ENCODE data around the gene RNF225. TPM values are rescaled to one million over a fixed set of nuclear protein-coding genes. Genes with fewer than 3 reads are reported as not detected.
"Not testable (repeated sequence)": the region's sequence is repeated elsewhere in the genome, so short reads cannot be mapped to it uniquely, and the experiment has no call there.

RNF225 gene
- total and polyA plus RNA-seq, 5 experiments from 2014 or later: 0.39 to 1.2 TPM; not detected in 3

GRCh38 chr19:58440556-58440955, 45.1 kb downstream of the RNF225 start:
- DNase-seq: no peak
- Mint-ChIP-seq H3K4me3 (peak overlapping the region; percentile 93 to 100 (median 98)), H3K27ac (peak overlapping the region; percentile 96 to 100 (median 98)), H3K4me1 (peaks cover 26 to 39% (median 33%) of the 10 kb centered on the region in 4 donors), H3K9me3 (peaks cover 10 to 51% (median 42%) of the 10 kb centered on the region in 9 donors), H3K27me3 (peaks cover 0 to 2% (median 0%) of the 10 kb centered on the region in 5 donors), H3K36me3 (peaks cover 38 to 46% (median 38%) of the 10 kb centered on the region in 3 donors)
- ATAC-seq: no peak
- POLR2A ChIA-PET: interaction anchor here (0.6 to 2.0 kb wide), 14 partner anchors 9 to 732 kb away, joined by 3 to 10 read pairs (median 4); partner anchors contain the start of genes ZBTB45, ZNF135, ZNF154 and ZNF274

- Mint-ChIP-seq H3K4me1 (peaks cover 20 to 32% (median 27%) of the 10 kb centered on the region in 4 donors), H3K27me3 (peaks cover 4 to 17% (median 7%) of the 10 kb centered on the region in 5 donors), H3K9me3 (peaks cover under 1 to 38% (median 19%) of the 10 kb centered on the region in 9 donors), H3K36me3 (peaks cover 14 to 24% (median 20%) of the 10 kb centered on the region in 3 donors)
- not testable (repeated sequence) for ATAC-seq, H3K4me3 Mint-ChIP-seq, DNase-seq, H3K27ac Mint-ChIP-seq
- POLR2A ChIA-PET: interaction anchor here (0.6 to 1.2 kb wide), 2 partner anchors 11 to 56 kb away, joined by 3 read pairs; partner anchors contain the start of gene RPS5
These were observed 47.5 kb downstream of the RNF225 start for GRCh38 chr19:58442986-58443385.

Small RNA genes within 50 kb of the gene (microRNA-seq; reads per million reads assigned to microRNA genes)
- gene MIR4754 (ENCODE audit: borderline microRNAs expressed): not detected

Other genes starting within 250 kb of the RNF225 start
- 10 to 100 TPM; 16.2 to 17.4 TPM for gene ZNF329, start 244.9 kb upstream of the RNF225 start, total RNA-seq
- gene ZNF329, start 244.9 kb upstream of the RNF225 start, polyA plus RNA-seq: 10 to 100 TPM in 1 of 3 donors, 1 to 10 TPM in 2; 5.9 to 11.9 (median 7.6) TPM
- gene ZNF274, start 212.6 kb upstream of the RNF225 start, total RNA-seq: 100 to 1,000 TPM; 110 to 119 TPM
- gene ZNF274, start 212.6 kb upstream of the RNF225 start, polyA plus RNA-seq: 10 to 100 TPM; 26.5 to 38.7 (median 34.9) TPM
- 10 to 100 TPM; 57.4 to 60.1 TPM for gene ZNF544, start 166.7 kb upstream of the RNF225 start, total RNA-seq
- 10 to 100 TPM; 19.5 to 35.2 (median 23.9) TPM for gene ZNF544, start 166.7 kb upstream of the RNF225 start, polyA plus RNA-seq
- gene ZNF8, start 116.7 kb upstream of the RNF225 start, total RNA-seq: 10 to 100 TPM; 12.9 to 13.1 TPM
- 1 to 10 TPM in 1 of 3 donors, under 1 TPM in 2; 0.44 to 1.1 (median 0.75) TPM for gene ZNF8, start 116.7 kb upstream of the RNF225 start, polyA plus RNA-seq
- 10 to 100 TPM; 84.3 to 86.1 TPM for gene ERVK3-1, start 90.3 kb upstream of the RNF225 start, total RNA-seq
- gene ERVK3-1, start 90.3 kb upstream of the RNF225 start, polyA plus RNA-seq: 10 to 100 TPM; 55.1 to 80.9 (median 72.0) TPM
- 1 to 10 TPM; 4.6 TPM for gene ZSCAN22, start 68.7 kb upstream of the RNF225 start, total RNA-seq
- gene ZSCAN22, start 68.7 kb upstream of the RNF225 start, polyA plus RNA-seq: 1 to 10 TPM in 2 of 3 donors, under 1 TPM in 1; 0.69 to 3.3 (median 1.4) TPM
- 10 to 100 TPM; 26.3 to 38.3 TPM for gene A1BG, start 42.2 kb upstream of the RNF225 start, total RNA-seq
- 100 to 1,000 TPM in 2 of 3 donors, 10 to 100 TPM in 1; 96.6 to 126 (median 121) TPM for gene A1BG, start 42.2 kb upstream of the RNF225 start, polyA plus RNA-seq
- 1 to 10 TPM; 4.7 to 6.6 TPM for gene ZNF497, start 32.9 kb upstream of the RNF225 start, total RNA-seq
- 1 to 10 TPM; 1.8 to 2.2 (median 1.9) TPM for gene ZNF497, start 32.9 kb upstream of the RNF225 start, polyA plus RNA-seq
- 1 to 10 TPM; 5.6 to 5.8 TPM for gene ZNF837, start 14.6 kb upstream of the RNF225 start, total RNA-seq
- 10 to 100 TPM in 1 of 3 donors, 1 to 10 TPM in 2; 4.2 to 14.3 (median 9.9) TPM for gene ZNF837, start 14.6 kb upstream of the RNF225 start, polyA plus RNA-seq
- gene RPS5, start 8.4 kb upstream of the RNF225 start, total RNA-seq: 1,000 to 10,000 TPM; 1,656 to 1,664 TPM
- gene RPS5, start 8.4 kb upstream of the RNF225 start, polyA plus RNA-seq: 1,000 to 10,000 TPM; 1,899 to 2,106 (median 2,080) TPM
- gene ZNF584, start 13.0 kb downstream of the RNF225 start, total RNA-seq: 10 to 100 TPM; 10.6 to 10.7 TPM
- gene ZNF584, start 13.0 kb downstream of the RNF225 start, polyA plus RNA-seq: 1 to 10 TPM; 6.3 to 6.5 (median 6.4) TPM
- gene ZNF132, start 44.5 kb downstream of the RNF225 start, total RNA-seq: 10 to 100 TPM in 1 of 2 experiments, 1 to 10 TPM in 1; 10.0 to 10.6 TPM
- gene ZNF132, start 44.5 kb downstream of the RNF225 start, polyA plus RNA-seq: 1 to 10 TPM; 1.0 to 3.1 (median 2.0) TPM
- gene ZNF324B, start 56.0 kb downstream of the RNF225 start, total RNA-seq: 10 to 100 TPM; 11.4 to 12.9 TPM
- gene ZNF324B, start 56.0 kb downstream of the RNF225 start, polyA plus RNA-seq: 1 to 10 TPM; 1.4 to 2.6 (median 1.8) TPM
- gene ZNF324, start 71.4 kb downstream of the RNF225 start, total RNA-seq: 10 to 100 TPM; 24.8 to 28.0 TPM
- 10 to 100 TPM in 2 of 3 donors, 1 to 10 TPM in 1; 8.3 to 16.2 (median 12.8) TPM for gene ZNF324, start 71.4 kb downstream of the RNF225 start, polyA plus RNA-seq
- 10 to 100 TPM; 18.7 to 20.4 TPM for gene ZNF446, start 80.7 kb downstream of the RNF225 start, total RNA-seq
- 1 to 10 TPM; 1.6 to 2.7 (median 2.4) TPM for gene ZNF446, start 80.7 kb downstream of the RNF225 start, polyA plus RNA-seq
- 10 to 100 TPM; 16.6 to 19.9 TPM for gene SLC27A5, start 116.3 kb downstream of the RNF225 start, total RNA-seq
- 10 to 100 TPM; 24.5 to 39.2 (median 31.1) TPM for gene SLC27A5, start 116.3 kb downstream of the RNF225 start, polyA plus RNA-seq
- gene ZBTB45, start 124.2 kb downstream of the RNF225 start, total RNA-seq: 10 to 100 TPM; 21.3 to 23.0 TPM
- 1 to 10 TPM; 2.8 to 5.3 (median 3.5) TPM for gene ZBTB45, start 124.2 kb downstream of the RNF225 start, polyA plus RNA-seq
- 100 to 1,000 TPM; 429 to 434 TPM for gene TRIM28, start 148.4 kb downstream of the RNF225 start, total RNA-seq
- gene TRIM28, start 148.4 kb downstream of the RNF225 start, polyA plus RNA-seq: 100 to 1,000 TPM in 1 of 3 donors, 10 to 100 TPM in 2; 55.7 to 114 (median 62.7) TPM
- gene CHMP2A, start 159.4 kb downstream of the RNF225 start, total RNA-seq: 10 to 100 TPM; 59.2 to 60.0 TPM
- 100 to 1,000 TPM; 135 to 154 (median 144) TPM for gene CHMP2A, start 159.4 kb downstream of the RNF225 start, polyA plus RNA-seq
- gene UBE2M, start 163.0 kb downstream of the RNF225 start, total RNA-seq: 10 to 100 TPM; 48.5 to 51.2 TPM
- 10 to 100 TPM; 10.4 to 20.5 (median 18.0) TPM for gene UBE2M, start 163.0 kb downstream of the RNF225 start, polyA plus RNA-seq
- 10 to 100 TPM; 49.1 to 53.2 TPM for gene MZF1, start 177.7 kb downstream of the RNF225 start, total RNA-seq
- 10 to 100 TPM in 2 of 3 donors, 1 to 10 TPM in 1; 9.1 to 12.7 (median 11.7) TPM for gene MZF1, start 177.7 kb downstream of the RNF225 start, polyA plus RNA-seq